Gastrocnemius medialis (tissue), 4 donors: ENCODE results near the gene ALKBH4.

ENCODE experiments used
- CTCF ChIP-seq, 5 experiments: fragments of 450-650 bp in 3 of 5; fragments of 200-600 bp in 2 of 5; sonication (generic) in 2 of 5; IDR thresholded peaks in 4 of 5; conservative IDR thresholded peaks in 1 of 5; 1 replicate in 4 of 5; 2 replicates in 1 of 5; pipeline ENCODE4 v1.5.1; 2016 to 2019; ENCODE audit warnings: antibody characterized with exemption in 5 of 5, mild to moderate bottlenecking in 3 of 5, moderate library complexity in 3 of 5
- POLR2A ChIP-seq, 2 donors: fragments of 450-650 bp; IDR thresholded peaks; one replicate each; pipeline ENCODE4 v1.6.1; 2017; ENCODE audit warnings: antibody characterized with exemption in 2 of 2, mild to moderate bottlenecking in 2 of 2, moderate library complexity in 2 of 2

GRCh38 chr7:102413091-102413490 is 51.6 kb downstream of the ALKBH4 start:
- TF ChIP-seq POLR2A (IDR thresholded peaks at IDR 0.05) (no peak), CTCF (IDR thresholded peaks at IDR 0.05 in 4 of 5, conservative IDR thresholded peaks at IDR 0.05 in 1 of 5) (no peak)
